ENCODE results near the gene CBX3.

DNA sequence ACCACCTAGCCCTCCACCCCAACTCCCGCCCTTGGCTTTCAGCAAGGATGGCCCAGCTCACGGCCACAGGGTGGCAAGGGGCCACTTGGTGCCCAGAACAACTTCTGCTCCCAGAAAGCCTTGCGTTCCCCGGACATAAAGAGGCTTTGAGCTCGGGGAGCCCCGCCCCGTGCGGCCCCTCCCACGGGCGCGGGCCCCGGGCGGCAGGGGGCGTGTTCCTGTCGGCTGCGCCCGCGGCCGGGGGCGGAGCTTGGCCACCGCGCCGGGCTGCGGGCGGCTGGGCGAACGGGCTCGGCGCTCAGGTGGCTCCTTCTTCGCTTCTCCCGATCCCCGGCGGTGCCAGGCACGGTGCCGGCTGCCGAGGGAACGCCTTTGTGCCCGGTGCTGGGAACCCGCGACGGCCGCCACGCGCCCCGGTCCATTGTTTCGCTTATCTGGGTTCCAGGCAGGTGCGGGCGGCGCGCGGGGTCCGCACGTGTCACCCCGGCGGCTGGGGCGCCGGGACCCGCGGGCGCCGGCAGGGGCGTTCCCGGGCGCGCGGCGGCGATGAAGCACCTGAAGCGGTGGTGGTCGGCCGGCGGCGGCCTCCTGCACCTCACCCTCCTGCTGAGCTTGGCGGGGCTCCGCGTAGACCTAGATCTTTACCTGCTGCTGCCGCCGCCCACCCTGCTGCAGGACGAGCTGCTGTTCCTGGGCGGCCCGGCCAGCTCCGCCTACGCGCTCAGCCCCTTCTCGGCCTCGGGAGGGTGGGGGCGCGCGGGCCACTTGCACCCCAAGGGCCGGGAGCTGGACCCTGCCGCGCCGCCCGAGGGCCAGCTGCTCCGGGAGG is 49.4 kb upstream of the CBX3 start, which contains the start of gene NFE2L3:
- TF ChIP-seq CTCF (IDR thresholded peaks at IDR 0.05) = peak in 6 of 7 experiments; percentile 14 to 54 (median 32)
- peak in 2 of 3 donors; percentile 36 to 49 for TF ChIP-seq POLR2A (IDR thresholded peaks at IDR 0.05)

Measured in body of pancreas (tissue), 4 donors.